PFSK-1 (cell line): ENCODE measurements around the gene AAK1.

Experiments
- POLR2AphosphoS5 ChIP-seq: IDR thresholded peaks from 2 replicates; pipeline ENCODE4 v1.6.1; 2012; ENCODE audit warnings: low read depth, mild to moderate bottlenecking, control low read depth, low read length, moderate library complexity
- REST ChIP-seq, 2 experiments: IDR thresholded peaks; 2 replicates each; pipeline versions ENCODE4 v1.6.1 to v1.8.0; 2011 to 2012; ENCODE audit warnings: low read depth in 2 of 2, low read length in 2 of 2, control low read depth in 1 of 2, inconsistent platforms in 1 of 2, mild to moderate bottlenecking in 1 of 2, moderate library complexity in 1 of 2; ENCODE audit not compliant: insufficient read depth in 1 of 2

- TF ChIP-seq POLR2AphosphoS5 (no peak), REST (IDR thresholded peaks at IDR 0.05; ENCODE audit: insufficient read depth in 1 of 2, low read depth in 2 of 2, low read length in 2 of 2) (no peak)
These were observed 159.8 kb downstream of the AAK1 start for GRCh38 chr2:69483696-69484095.
